Mesothelial cell of epicardium (in vitro differentiated cells): ENCODE measurements around the gene TLE7. TPM values are rescaled to one million over a fixed set of nuclear protein-coding genes. Genes with fewer than 3 reads are reported as not detected.

Source experiments
- DNase-seq, 2 experiments: peaks; one replicate each; pipeline ENCODE4 v3.0.0; 2021; ENCODE audit warnings: low spot score in 2 of 2; ENCODE audit not compliant: unreplicated experiment in 2 of 2
- H3K27ac Mint-ChIP-seq: 2 replicates; pipeline ENCODE4 v1.8.0; 2021; ENCODE audit warnings: mixed read lengths
- H3K27me3 Mint-ChIP-seq: 2 replicates; pipeline ENCODE4 v1.8.0; 2021; ENCODE audit warnings: low read depth, mixed read lengths
- H3K36me3 Mint-ChIP-seq: 2 replicates; pipeline ENCODE4 v1.8.0; 2021; ENCODE audit warnings: mixed read lengths
- H3K4me1 Mint-ChIP-seq: 2 replicates; pipeline ENCODE4 v1.8.0; 2021; ENCODE audit warnings: mixed read lengths
- H3K4me3 Mint-ChIP-seq: 2 replicates; pipeline ENCODE4 v1.8.0; 2021; ENCODE audit warnings: mild to moderate bottlenecking, moderate library complexity, mixed read lengths
- H3K9me3 Mint-ChIP-seq: 2 replicates; pipeline ENCODE4 v1.8.0; 2021; ENCODE audit warnings: mixed read lengths
- CTCF ChIP-seq: fragments of 200-600 bp; sonication (generic); IDR thresholded peaks from one replicate; pipeline ENCODE4 v1.5.0; 2021; ENCODE audit warnings: antibody characterized with exemption; ENCODE audit not compliant: unreplicated experiment
- total RNA-seq: library from RNA; stranded (reverse); gene quantifications from 3 replicates; pipeline ENCODE4 v1.2.1, GENCODE V29; 2021

Gene TLE7
- total RNA-seq, 1 donor from 2014 or later: not detected

GRCh38 chr16:71421911-71422310 is 19.9 kb downstream of the TLE7 start:
- Mint-ChIP-seq H3K4me1 (peaks cover 5% of the 10 kb centered on the region), H3K36me3 (no peaks in the 10 kb centered on the region), H3K27me3 (peaks cover 77% of the 10 kb centered on the region), H3K9me3 (no peaks in the 10 kb centered on the region), H3K27ac (no peak overlapping the region), H3K4me3 (no peak overlapping the region)
- TF ChIP-seq CTCF: no peak
- no peak for DNase-seq

- TF ChIP-seq CTCF: no peak
- H3K4me1 Mint-ChIP-seq: peaks cover 8% of the 10 kb centered on the region
Observed at GRCh38 chr16:71414038-71414437, 27.8 kb downstream of the TLE7 start.

GRCh38 chr16:71413341-71413740 is 28.5 kb downstream of the TLE7 start:
- DNase-seq: no peak
- Mint-ChIP-seq H3K4me1 (peaks cover 10% of the 10 kb centered on the region), H3K4me3 (no peak overlapping the region), H3K36me3 (no peaks in the 10 kb centered on the region), H3K9me3 (no peaks in the 10 kb centered on the region), H3K27me3 (peaks cover 56% of the 10 kb centered on the region), H3K27ac (no peak overlapping the region)
- no peak for TF ChIP-seq CTCF

More at GRCh38 chr16:71414038-71414437, 27.8 kb downstream of the TLE7 start:
- Mint-ChIP-seq H3K4me3 (no peak overlapping the region), H3K27ac (no peak overlapping the region), H3K27me3 (peaks cover 57% of the 10 kb centered on the region), H3K9me3 (no peaks in the 10 kb centered on the region), H3K36me3 (no peaks in the 10 kb centered on the region)
- DNase-seq: no peak

GRCh38 chr16:71412270-71413160 is 29.3 kb downstream of the TLE7 start:
- Mint-ChIP-seq H3K4me3 (peak overlapping the region; percentile 40), H3K27ac (no peak overlapping the region), H3K36me3 (no peaks in the 10 kb centered on the region), H3K9me3 (no peaks in the 10 kb centered on the region), H3K4me1 (peaks cover 10% of the 10 kb centered on the region), H3K27me3 (peaks cover 58% of the 10 kb centered on the region)
- DNase-seq: peak; percentile 43 to 80
- TF ChIP-seq CTCF: peak; percentile 98

GRCh38 chr16:71410146-71410545 is 31.7 kb downstream of the TLE7 start:
- Mint-ChIP-seq H3K4me3 (no peak overlapping the region), H3K27ac (no peak overlapping the region), H3K9me3 (no peaks in the 10 kb centered on the region), H3K36me3 (no peaks in the 10 kb centered on the region), H3K4me1 (peaks cover 10% of the 10 kb centered on the region), H3K27me3 (peaks cover 57% of the 10 kb centered on the region)
- DNase-seq: no peak
- TF ChIP-seq CTCF: no peak
